NCI-H2107 (cell line): Measurements from ENCODE around the gene FRRS1.
"Not testable (repeated sequence)": the region's sequence is repeated elsewhere in the genome, so short reads cannot be mapped to it uniquely, and the experiment has no call there.

ENCODE experiments used
- DNase-seq: peaks from one replicate; lab custom pipeline; 2025; lab: John Stamatoyannopoulos, UW

FRRS1 gene

GRCh38 chr1:99766378-99766800 is at the start of gene FRRS1:
Gene FRRS1, minus strand, starts transcription at chr1:99766635. Its CDS starts 17,867 bp downstream, at chr1:99748768.
- peak; percentile 81 for DNase-seq

GRCh38 chr1:99814373-99814900 is 48.0 kb upstream of the FRRS1 start:
- DNase-seq = no peak

- DNase-seq = no peak
Measured at GRCh38 chr1:99811747-99812146, 45.3 kb upstream of the FRRS1 start.

GRCh38 chr1:99811075-99811474 is 44.6 kb upstream of the FRRS1 start:
- DNase-seq = no peak

GRCh38 chr1:99808391-99809115 is 42.1 kb upstream of the FRRS1 start:
- DNase-seq = peak; percentile 67

- DNase-seq = no peak
Measured at GRCh38 chr1:99806882-99807281, 40.4 kb upstream of the FRRS1 start.

GRCh38 chr1:99801584-99801983 is 35.1 kb upstream of the FRRS1 start:
- DNase-seq = no peak

- DNase-seq = not testable (repeated sequence)
Measured at GRCh38 chr1:99793861-99794260, 27.4 kb upstream of the FRRS1 start.

GRCh38 chr1:99789715-99790114 is 23.3 kb upstream of the FRRS1 start:
- no peak for DNase-seq

GRCh38 chr1:99788896-99789295 is 22.5 kb upstream of the FRRS1 start:
- DNase-seq = no peak

GRCh38 chr1:99786751-99787501 is 20.5 kb upstream of the FRRS1 start:
- no peak for DNase-seq

- no peak for DNase-seq
Measured at GRCh38 chr1:99784809-99785255, 18.4 kb upstream of the FRRS1 start.

- DNase-seq = no peak
Measured at GRCh38 chr1:99784143-99784542, 17.7 kb upstream of the FRRS1 start.

- no peak for DNase-seq
Measured at GRCh38 chr1:99782920-99783319, 16.5 kb upstream of the FRRS1 start.

GRCh38 chr1:99782397-99782796 is 16.0 kb upstream of the FRRS1 start:
- no peak for DNase-seq

GRCh38 chr1:99781798-99782197 is 15.4 kb upstream of the FRRS1 start:
- DNase-seq = no peak

- no peak for DNase-seq
Measured at GRCh38 chr1:99777752-99778151, 11.3 kb upstream of the FRRS1 start.

GRCh38 chr1:99776120-99776519 is 9.7 kb upstream of the FRRS1 start:
- DNase-seq = no peak

- DNase-seq = no peak
Measured at GRCh38 chr1:99772809-99773208, 6.4 kb upstream of the FRRS1 start.

- DNase-seq = no peak
Measured at GRCh38 chr1:99771513-99771918, 5.1 kb upstream of the FRRS1 start.

GRCh38 chr1:99768524-99769245 is 2.2 kb upstream of the FRRS1 start:
- DNase-seq = no peak

- no peak for DNase-seq
Measured at GRCh38 chr1:99768104-99768503, 1.7 kb upstream of the FRRS1 start.
